ENCODE results near the gene IGSF11. TPM values are rescaled to one million over a fixed set of nuclear protein-coding genes. Genes with fewer than 3 reads are reported as not detected.

Gene IGSF11
- total and polyA plus RNA-seq, 2 donors (not counting 1 experiment from before 2014, with no cell fraction given) = not detected

- WGBS (ENCODE audit: insufficient coverage) = 100% methylated on average over 1 of the region's 2 CpGs
- H3K9me3 ChIP-seq (ENCODE audit: control extremely low read depth in 1 of 3, control insufficient read depth in 2 of 3, insufficient read depth in 1 of 3, low read length in 2 of 3) = no peaks in the 10 kb centered on the region
- POLR2A ChIA-PET = no interaction called here
- peaks cover 0 to 19% (median 0%) of the 10 kb centered on the region in 4 experiments for H3K27me3 ChIP-seq (replicated peaks in 1 of 4; ENCODE audit: control extremely low read depth in 1 of 4, control insufficient read depth in 3 of 4, insufficient read depth in 4 of 4, low read length in 3 of 4)
- no peak for TF ChIP-seq EZH2 (IDR thresholded peaks at IDR 0.05; ENCODE audit: borderline replicate concordance, insufficient read depth, low read depth, low read length, poor library complexity, severe bottlenecking)
- TF ChIP-seq CTCF (IDR thresholded peaks at IDR 0.05) = no peak
- no peak overlapping the region for H3K4me3 Mint-ChIP-seq
- no peaks in the 10 kb centered on the region for H3K9me3 Mint-ChIP-seq (ENCODE audit: insufficient read depth)
- no peaks in the 10 kb centered on the region for H3K4me1 ChIP-seq (ENCODE audit: control insufficient read depth in 2 of 2, insufficient read depth in 2 of 2, low read length in 2 of 2)
- no peak overlapping the region for H3K4me3 ChIP-seq (ENCODE audit: control extremely low read depth in 1 of 5, extremely low read depth in 1 of 5, insufficient read depth in 1 of 5, low read depth in 2 of 5, low read length in 4 of 5)
- H3K36me3 ChIP-seq (replicated peaks in 1 of 2; ENCODE audit: control extremely low read depth in 1 of 2, control insufficient read depth in 1 of 2, extremely low read depth in 1 of 2, insufficient read depth in 2 of 2, low read length in 1 of 2) = no peaks in the 10 kb centered on the region
- H3K9ac ChIP-seq (ENCODE audit: low read length) = no peak overlapping the region
- H3K27me3 Mint-ChIP-seq = peaks cover 32% of the 10 kb centered on the region
- H4K20me1 ChIP-seq (ENCODE audit: control insufficient read depth, insufficient read depth, low read length, poor library complexity, severe bottlenecking) = no peaks in the 10 kb centered on the region
- DNase-seq = no peak
- CTCF ChIA-PET = no interaction called here
- H3K27ac Mint-ChIP-seq = no peak overlapping the region
- no peaks in the 10 kb centered on the region for H3K4me1 Mint-ChIP-seq
- ATAC-seq (ENCODE audit: low read depth) = no peak
- no peak overlapping the region for H3K4me2 ChIP-seq (replicated peaks; ENCODE audit: low read depth, low read length, poor library complexity, severe bottlenecking)
- H3K79me2 ChIP-seq (ENCODE audit: control insufficient read depth, insufficient read depth, low read length) = no peaks in the 10 kb centered on the region
- H2AFZ ChIP-seq (ENCODE audit: insufficient read depth, low read depth, low read length, poor library complexity, severe bottlenecking) = no peak overlapping the region
- no peak overlapping the region for H3K27ac ChIP-seq (ENCODE audit: low read length in 2 of 2)
- intact Hi-C loops (cut with micrococcal nuclease) = no loop called here
Measured at GRCh38 chr3:118890206-118890605, 144.4 kb downstream of the IGSF11 start.

DNA sequence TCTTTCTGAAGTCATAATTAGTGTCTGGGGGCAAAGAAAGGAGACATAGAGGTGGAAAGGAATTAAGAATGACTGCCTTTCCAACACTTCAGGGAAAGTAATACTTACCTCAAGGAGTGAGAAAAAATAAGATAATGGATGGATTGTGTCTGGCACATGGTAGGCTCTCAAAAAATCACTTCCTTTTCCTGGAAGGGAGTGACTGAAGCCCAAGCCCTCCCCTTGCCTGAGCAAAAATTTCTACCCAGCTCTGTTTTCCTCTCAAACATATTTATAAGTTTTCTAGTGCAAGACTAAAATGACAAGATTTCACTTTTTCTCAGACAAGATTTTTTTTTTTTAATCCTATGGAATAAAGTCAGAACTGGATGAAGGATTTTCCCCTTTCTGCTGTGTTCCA is 145.0 kb downstream of the IGSF11 start:
- Mint-ChIP-seq H3K4me1 (no peaks in the 10 kb centered on the region), H3K27me3 (peaks cover 32% of the 10 kb centered on the region), H3K4me3 (no peak overlapping the region), H3K9me3 (ENCODE audit: insufficient read depth) (no peaks in the 10 kb centered on the region), H3K27ac (no peak overlapping the region)
- no peak overlapping the region for H2AFZ ChIP-seq (ENCODE audit: insufficient read depth, low read depth, low read length, poor library complexity, severe bottlenecking)
- ChIA-PET CTCF (no interaction called here), POLR2A (no interaction called here)
- DNase-seq = no peak
- ATAC-seq (ENCODE audit: low read depth) = no peak
- H3K27ac ChIP-seq (ENCODE audit: low read length in 2 of 2) = no peak overlapping the region
- H3K36me3 ChIP-seq (replicated peaks in 1 of 2; ENCODE audit: control extremely low read depth in 1 of 2, control insufficient read depth in 1 of 2, extremely low read depth in 1 of 2, insufficient read depth in 2 of 2, low read length in 1 of 2) = no peaks in the 10 kb centered on the region
- H3K4me2 ChIP-seq (replicated peaks; ENCODE audit: low read depth, low read length, poor library complexity, severe bottlenecking) = no peak overlapping the region
- no peaks in the 10 kb centered on the region for H4K20me1 ChIP-seq (ENCODE audit: control insufficient read depth, insufficient read depth, low read length, poor library complexity, severe bottlenecking)
- H3K9ac ChIP-seq (ENCODE audit: low read length) = no peak overlapping the region
- H3K4me1 ChIP-seq (ENCODE audit: control insufficient read depth in 2 of 2, insufficient read depth in 2 of 2, low read length in 2 of 2) = no peaks in the 10 kb centered on the region
- intact Hi-C loops (cut with micrococcal nuclease) = no loop called here
- no peaks in the 10 kb centered on the region for H3K9me3 ChIP-seq (ENCODE audit: control extremely low read depth in 1 of 3, control insufficient read depth in 2 of 3, insufficient read depth in 1 of 3, low read length in 2 of 3)
- H3K79me2 ChIP-seq (ENCODE audit: control insufficient read depth, insufficient read depth, low read length) = no peaks in the 10 kb centered on the region
- no peak for TF ChIP-seq CTCF (IDR thresholded peaks at IDR 0.05)
- no peak for TF ChIP-seq EZH2 (IDR thresholded peaks at IDR 0.05; ENCODE audit: borderline replicate concordance, insufficient read depth, low read depth, low read length, poor library complexity, severe bottlenecking)
- H3K4me3 ChIP-seq (ENCODE audit: control extremely low read depth in 1 of 5, extremely low read depth in 1 of 5, insufficient read depth in 1 of 5, low read depth in 2 of 5, low read length in 4 of 5) = no peak overlapping the region
- peaks cover 0 to 15% (median 0%) of the 10 kb centered on the region in 4 experiments for H3K27me3 ChIP-seq (replicated peaks in 1 of 4; ENCODE audit: control extremely low read depth in 1 of 4, control insufficient read depth in 3 of 4, insufficient read depth in 4 of 4, low read length in 3 of 4)
